ENCODE results near the gene POLE3.
"Not testable (repeated sequence)": the region's sequence is repeated elsewhere in the genome, so short reads cannot be mapped to it uniquely, and the experiment has no call there.

Gene POLE3

DNA sequence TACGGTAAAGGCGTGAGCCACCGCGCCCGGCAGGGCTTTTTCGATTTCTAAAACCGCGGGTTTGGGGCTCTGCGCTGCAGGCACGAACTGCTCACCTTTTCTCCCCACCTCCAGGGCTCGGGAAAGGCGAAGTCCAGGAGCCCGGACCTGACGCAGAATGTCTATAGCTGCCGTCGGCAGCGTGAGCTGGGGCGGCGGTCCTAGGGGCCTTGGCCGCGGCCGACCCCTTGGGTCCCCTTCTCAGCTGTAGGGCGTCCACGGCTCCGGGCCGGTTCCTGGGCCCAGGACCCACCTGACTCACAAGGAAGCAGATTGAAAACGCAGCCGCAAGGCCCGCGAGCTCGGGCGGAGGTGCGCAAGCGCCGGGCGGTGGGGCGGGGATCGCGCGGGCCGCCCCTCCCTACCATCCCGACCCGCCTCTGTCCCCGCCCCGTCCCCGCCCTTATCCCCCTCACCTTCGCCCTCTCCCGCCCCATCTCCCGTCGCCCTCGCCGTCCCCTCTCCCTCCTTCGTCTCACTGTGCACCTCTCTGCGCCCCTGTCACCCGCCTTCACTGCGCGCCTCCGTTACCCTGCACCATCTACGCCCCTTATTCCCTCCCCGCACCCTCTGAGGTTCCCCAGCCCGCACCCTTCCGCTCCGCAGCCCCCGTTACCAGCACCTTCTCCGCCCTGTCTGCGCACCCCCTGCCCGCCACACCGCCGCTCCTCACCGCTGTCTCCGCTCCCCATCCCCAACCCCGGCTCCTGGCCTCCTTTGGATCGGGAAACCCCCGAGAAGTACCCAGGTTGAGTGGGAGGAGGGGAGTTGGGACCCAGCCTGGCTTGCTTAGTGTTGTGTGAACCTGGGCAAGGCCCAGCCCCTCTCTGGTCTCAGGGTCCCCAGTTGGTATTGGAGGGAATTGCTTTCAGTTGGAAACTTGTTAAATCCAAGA is 33.6 kb downstream of the POLE3 start, which contains the start of gene HDHD3:
Gene HDHD3, minus strand, starts transcription at position 353 of the 934 bp plus-strand sequence. CDS start 2,632 bp downstream, outside the sequence.
- no peak for DNase-seq (ENCODE audit: low read depth)

DNA sequence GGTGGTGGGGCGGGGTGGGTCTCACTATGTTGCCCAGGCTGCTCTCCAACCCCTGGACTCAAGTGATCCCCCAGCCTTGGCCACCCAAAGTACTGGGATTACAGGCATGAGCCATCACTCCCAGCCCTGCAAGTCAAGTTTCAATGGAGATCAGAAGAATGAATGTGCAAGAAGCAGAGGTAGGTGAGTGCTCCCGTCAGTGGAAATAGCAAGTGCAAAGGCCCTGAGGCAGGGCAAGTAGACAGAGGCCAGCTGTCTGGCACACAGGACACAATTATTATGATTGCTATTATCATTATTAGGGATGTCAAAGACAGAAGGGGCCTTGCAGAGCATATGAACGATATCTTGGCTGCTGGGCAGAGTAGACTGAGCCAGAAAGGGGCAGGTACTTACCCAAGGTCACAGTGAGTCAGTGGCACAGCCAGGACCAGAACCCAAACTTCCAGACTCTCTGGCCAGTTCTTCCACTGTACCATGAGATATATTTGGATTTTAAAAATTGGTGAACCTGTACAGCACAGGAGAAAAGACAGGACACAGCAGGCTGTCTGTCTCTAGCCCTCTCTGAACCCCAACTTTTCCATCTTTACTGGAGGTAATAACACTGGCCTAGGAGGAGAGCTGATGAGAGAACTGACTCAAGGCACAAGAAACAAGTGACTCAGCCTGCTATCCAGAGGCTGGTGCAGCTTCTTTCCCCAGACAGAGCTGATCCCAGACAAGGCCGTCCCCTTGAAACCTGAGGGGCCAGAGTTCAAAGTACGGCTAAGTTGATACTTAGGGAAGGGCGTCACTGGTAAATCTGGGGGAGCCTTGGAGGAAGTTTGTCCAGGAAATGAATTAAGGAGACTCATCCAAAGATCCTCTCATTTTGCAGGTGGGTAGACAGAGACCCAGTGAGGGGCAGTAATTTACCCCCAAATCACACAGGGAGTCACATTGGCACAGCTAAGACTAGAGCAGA is 35.1 kb downstream of the POLE3 start:
- no peak for DNase-seq (ENCODE audit: low read depth)

DNA sequence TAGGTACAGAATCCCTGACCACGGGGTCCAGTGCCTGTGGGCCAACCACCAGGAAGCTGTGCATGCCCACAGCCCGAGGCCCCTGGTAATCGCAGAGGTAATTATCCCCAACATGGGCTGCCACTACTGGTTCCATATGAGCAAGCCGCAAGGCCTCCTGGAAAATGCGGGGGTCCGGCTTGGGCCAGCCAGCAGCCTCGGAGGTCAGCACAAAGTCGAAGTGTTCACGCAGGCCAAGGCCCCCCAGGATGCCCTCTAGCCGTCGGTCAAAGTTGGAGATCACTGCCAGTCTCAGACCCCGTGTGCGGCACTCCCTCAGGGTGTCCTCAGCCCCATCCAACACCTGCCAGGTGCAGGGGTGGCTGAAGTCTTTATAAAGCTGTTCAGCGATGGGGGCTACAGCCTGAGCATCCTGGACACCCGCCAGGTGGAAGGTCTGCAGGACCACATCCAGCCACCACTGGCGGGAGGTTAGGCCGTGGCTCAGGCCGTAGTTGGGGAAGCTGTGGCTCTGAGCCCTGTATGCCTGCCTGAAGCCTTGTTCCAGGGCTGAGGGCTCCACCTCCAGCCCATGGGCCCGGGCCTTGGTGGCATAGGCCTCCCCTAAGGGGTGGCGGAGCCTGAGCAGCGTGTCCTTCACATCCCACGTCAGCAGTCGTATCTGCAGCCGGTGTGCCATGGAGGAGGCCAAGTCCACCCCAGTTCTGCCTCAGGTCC is 36.6 kb downstream of the POLE3 start:
- DNase-seq (ENCODE audit: low read depth) = no peak

DNA sequence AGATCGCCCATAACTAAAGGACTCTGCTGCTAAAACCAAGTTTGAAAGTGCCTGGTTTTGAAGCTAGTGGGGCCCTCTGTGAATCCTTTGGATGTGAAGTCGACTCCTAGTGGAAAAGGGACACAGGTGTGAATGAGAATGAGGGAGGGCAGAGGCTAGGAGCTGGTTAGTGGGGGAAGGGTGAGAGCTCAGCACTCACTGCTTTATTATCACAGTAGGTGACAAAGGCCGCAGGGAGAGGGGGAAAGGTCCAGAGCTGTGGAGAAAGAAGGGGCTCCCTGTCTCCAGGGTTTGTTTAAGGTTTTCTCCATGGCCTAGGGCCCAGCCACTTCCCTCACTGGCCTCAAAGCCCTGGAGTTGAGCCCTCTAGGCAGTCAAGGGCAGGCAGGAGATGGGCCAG is 37.2 kb downstream of the POLE3 start:
- DNase-seq (ENCODE audit: low read depth) = no peak

- no peak for DNase-seq (ENCODE audit: low read depth)
These were observed 38.4 kb downstream of the POLE3 start for GRCh38 chr9:113372059-113372458.

DNA sequence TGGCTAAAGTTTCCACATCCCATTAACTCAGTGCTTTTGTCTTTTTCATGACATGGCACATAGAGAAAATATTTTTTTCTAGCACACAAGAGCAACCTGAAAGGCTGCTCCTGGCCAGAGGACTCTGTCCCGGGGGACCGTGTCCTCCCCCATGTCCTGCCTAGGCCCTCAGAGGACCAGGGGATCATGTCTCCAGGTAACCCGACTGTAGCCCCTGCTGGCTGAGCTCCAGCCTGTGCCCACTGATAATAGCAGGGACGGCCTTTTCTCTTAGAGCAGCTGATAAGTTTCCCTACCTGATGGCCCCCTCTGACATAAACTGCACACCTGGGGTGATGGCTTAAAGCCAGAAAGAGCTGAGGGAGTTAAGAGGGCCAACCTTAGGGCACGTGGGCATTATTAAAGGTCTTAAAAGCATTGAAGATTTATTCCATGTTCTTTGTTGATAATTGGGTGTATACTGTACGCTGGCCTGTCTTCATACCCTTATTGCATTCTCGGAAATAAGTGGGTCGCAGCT is 39.6 kb downstream of the POLE3 start:
- DNase-seq (ENCODE audit: low read depth) = no peak

DNA sequence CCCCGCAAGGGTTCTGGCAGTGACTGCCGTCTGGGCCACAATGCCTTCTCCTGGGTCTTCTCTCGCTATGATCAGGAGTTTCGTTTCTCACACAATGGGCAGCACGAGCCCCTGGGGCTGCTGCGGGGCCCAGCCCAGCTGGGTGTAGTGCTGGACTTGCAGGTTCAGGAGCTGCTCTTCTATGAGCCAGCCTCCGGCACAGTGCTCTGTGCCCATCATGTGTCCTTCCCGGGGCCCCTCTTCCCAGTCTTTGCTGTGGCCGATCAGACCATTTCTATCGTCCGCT is 40.7 kb downstream of the POLE3 start:
- DNase-seq (ENCODE audit: low read depth) = no peak

- DNase-seq (ENCODE audit: low read depth) = no peak
These were observed 41.3 kb downstream of the POLE3 start for GRCh38 chr9:113368982-113369854.

GRCh38 chr9:113368348-113368981 is 42.0 kb downstream of the POLE3 start:
- DNase-seq (ENCODE audit: low read depth) = no peak

GRCh38 chr9:113365652-113366051 is 44.8 kb downstream of the POLE3 start:
- DNase-seq (ENCODE audit: low read depth) = not testable (repeated sequence)

DNA sequence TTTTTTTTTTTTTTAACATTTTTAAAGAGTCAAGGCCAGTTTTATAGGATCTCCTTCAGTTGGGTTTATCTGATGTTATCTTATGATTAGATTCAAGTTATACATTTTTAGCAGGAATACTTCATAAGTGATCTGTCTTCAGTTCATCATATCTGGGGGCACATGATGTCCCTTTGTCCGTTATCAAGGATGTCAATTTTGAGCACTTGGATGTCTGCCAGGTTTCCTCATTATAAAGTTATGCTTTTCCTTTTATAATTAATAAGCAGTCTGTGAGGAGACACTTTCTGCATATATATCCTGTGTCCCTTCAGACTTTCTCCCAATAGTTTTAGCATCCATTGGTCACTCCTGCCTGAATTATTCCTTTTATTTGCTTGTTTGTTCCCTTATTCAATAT is 45.5 kb downstream of the POLE3 start:
- no peak for DNase-seq (ENCODE audit: low read depth)

- no peak for DNase-seq (ENCODE audit: low read depth)
These were observed 47.1 kb downstream of the POLE3 start for GRCh38 chr9:113363336-113363735.

DNA sequence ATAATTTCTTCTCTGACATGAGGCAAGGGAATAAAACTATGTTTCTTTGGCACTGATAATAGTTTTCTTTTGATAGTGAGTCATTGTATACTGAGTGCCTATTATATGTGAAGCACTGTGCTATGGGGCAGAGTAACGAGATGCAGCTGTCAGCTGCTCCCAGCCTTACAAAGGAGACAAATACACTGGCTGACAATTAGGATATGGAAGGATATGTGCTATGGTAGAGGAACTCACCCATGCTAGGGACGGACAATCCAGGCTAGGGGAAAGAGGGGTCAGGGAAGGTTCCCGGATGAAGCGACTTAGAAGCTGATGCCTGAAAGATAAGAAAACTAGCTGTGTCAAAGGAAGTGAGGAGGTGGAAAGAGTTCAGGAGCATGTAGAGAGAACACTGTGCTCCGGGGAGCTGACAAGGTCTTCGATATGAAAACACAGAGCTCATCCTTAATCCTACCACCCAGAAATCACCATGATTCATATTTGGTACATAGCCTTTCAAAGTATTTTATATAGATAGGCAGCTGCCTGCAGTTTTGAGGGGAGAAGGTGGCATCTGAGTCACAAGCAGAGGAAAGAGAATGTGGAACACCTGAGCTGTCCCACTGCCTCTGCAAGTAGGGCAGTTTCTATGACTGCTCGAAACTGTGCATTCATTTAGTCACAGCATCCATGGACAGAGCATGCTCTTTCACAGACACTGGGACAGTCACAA is 49.0 kb downstream of the POLE3 start:
- no peak for DNase-seq (ENCODE audit: low read depth)

DNA sequence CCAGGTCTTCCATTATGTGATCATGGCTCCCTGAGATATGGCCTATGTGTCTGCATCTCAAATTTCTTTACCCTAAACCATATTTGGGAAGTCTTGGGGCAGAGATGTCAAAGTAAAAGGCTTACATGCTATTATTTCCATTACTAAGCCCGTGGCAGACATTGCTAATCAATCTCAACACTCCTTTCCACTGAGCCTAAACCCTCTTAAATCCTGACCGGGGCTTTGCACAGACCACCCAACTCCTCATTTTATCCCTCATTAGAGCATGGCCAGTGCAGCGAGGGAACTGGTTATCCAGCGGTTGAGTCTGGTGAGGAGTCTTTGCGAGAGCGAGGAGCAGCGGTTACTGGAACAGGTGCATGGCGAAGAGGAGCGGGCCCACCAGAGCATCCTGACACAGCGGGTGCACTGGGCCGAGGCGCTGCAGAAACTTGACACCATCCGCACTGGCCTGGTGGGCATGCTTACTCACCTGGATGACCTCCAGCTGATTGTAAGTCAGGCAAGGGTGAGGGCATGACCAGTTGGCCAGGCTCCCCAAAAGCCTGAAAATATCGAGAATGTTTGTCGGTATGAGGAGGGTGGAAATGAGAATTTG is 50.1 kb downstream of the POLE3 start:
- no peak for DNase-seq (ENCODE audit: low read depth)

GRCh38 chr9:113359385-113359784 is 51.1 kb downstream of the POLE3 start:
- no peak for DNase-seq (ENCODE audit: low read depth)
